ENCODE data around the gene GPATCH8.

DNA sequence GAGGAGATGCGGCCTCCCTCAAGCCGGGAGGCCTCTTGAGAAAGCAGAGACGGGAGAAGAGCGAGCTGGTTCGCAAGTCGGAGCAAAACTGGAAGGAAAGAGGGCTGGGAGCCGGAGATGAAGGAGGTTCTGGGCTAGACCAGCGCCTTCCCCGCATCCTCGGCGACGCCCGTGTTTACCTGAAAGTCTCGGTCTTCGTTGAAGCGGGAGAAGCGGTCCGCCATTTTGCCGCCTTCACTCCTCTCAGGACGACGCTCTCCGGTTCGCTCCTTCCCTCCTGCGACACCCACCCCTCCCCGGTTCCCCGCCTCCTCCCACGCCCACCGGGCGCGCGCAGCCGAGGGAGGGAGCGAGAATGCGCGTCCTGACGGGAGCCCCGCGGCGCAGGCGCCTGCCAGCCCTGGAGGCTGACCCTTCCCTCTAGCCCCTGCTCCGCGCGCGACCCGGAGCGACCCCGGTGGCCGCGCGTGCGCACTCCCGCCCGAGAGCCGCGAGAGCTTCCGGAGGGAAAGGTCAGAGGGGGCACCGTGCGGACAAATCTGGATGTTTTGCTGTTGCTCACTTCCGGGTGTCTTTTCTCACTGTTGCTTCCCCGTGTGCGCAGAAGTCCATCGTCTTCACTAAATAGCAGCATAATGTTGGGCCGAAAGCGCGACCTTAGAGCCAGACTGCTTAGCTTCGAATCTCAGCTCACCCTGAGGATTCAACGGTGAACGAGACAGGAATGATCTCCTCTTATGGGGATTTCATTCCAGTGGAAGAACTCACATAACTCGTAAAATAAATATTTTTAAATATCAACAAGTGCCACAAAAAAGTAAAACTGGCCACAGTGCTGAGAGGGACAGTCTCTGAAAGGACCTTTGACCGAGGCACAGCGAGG, at the start of gene GPATCH8:
- TF ChIP-seq ZBTB33 (IDR thresholded peaks at IDR 0.05): no peak
- 0 out of 2 replicates have a peak, but pooled peaks have one; percentile 30 for TF ChIP-seq SIN3A (IDR thresholded peaks at IDR 0.05; ENCODE audit: low read depth, low read length)
- TF ChIP-seq CHD1 (IDR thresholded peaks at IDR 0.05; ENCODE audit: low read depth, low read length): no peak
- no peak for TF ChIP-seq SKIL (IDR thresholded peaks at IDR 0.05; ENCODE audit: low read depth, poor library complexity, severe bottlenecking)

All from GM12878 (cell line).